GM10266 (cell line): Measurements from ENCODE around the gene FUBP3.
A peak's percentile ranks its signal among the peaks of the same experiment; 100 is the strongest.

Experiments used
- DNase-seq: peaks from one replicate; pipeline ENCODE4 v3.0.0; 2012; ENCODE audit errors: extremely low spot score
- TF ChIP-seq, protein P1 (sequence below): IDR thresholded peaks from 2 replicates; pipeline ENCODE4 v1.5.1; 2012; ENCODE audit warnings: mild to moderate bottlenecking, low read depth; ENCODE audit not compliant: control insufficient read depth, insufficient read depth; ENCODE audit errors: missing control alignments

FUBP3 gene

DNA sequence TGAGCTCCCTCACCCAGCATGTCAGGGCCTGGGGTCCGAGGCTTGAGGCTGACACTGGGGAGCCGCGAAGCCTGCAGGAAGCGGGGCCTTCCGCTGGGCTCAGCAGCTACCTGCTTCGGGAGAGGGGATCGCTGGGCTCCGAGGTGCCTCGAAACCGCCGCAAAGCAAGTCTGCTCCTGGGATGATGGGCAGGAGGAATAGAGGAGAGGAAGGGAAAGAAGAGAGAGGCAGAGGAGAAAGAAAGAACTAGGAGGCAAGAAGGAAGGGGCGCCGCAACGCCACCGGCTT, 83.5 kb downstream of the FUBP3 start:
- TF ChIP-seq, protein P1, sequence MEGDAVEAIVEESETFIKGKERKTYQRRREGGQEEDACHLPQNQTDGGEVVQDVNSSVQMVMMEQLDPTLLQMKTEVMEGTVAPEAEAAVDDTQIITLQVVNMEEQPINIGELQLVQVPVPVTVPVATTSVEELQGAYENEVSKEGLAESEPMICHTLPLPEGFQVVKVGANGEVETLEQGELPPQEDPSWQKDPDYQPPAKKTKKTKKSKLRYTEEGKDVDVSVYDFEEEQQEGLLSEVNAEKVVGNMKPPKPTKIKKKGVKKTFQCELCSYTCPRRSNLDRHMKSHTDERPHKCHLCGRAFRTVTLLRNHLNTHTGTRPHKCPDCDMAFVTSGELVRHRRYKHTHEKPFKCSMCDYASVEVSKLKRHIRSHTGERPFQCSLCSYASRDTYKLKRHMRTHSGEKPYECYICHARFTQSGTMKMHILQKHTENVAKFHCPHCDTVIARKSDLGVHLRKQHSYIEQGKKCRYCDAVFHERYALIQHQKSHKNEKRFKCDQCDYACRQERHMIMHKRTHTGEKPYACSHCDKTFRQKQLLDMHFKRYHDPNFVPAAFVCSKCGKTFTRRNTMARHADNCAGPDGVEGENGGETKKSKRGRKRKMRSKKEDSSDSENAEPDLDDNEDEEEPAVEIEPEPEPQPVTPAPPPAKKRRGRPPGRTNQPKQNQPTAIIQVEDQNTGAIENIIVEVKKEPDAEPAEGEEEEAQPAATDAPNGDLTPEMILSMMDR, result no peak
- no peak for DNase-seq

DNA sequence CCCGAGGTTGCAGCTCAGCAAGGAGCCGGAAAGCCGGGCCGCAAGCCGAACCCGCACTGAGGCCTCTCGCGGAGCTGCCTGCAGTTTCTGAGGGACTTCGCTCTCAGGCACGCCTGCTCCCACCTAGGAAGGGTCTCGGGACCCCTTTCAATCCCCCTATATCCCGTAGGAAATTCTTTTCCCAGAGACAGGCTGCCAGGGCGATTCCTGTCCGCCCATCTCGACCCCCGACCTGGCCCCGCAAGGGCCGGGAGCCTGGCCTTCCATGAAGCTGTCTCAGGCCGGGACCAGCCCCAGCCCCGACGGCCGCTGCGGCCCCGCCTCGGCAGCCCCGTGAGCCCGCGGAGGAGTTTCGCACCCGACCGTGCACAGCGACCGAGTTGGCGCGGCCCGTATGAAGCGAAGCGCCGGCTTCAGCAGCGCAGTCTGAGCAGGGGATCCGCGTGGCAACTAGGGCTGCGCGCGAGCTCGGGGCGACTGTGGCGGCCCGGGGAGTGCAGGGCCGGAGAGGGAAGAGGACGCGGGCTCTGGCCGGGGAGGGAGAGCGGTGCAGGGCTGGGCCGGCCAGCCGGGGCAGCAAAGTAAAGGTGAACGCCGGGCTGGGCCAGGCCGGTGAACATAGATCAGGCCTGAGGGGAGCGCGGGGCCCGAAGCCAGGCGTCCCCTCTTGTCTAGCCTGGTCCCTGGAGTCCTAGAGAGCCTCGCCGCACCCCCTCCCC, 84.0 kb downstream of the FUBP3 start:
- TF ChIP-seq, protein P1, result no peak
- no peak for DNase-seq

DNA sequence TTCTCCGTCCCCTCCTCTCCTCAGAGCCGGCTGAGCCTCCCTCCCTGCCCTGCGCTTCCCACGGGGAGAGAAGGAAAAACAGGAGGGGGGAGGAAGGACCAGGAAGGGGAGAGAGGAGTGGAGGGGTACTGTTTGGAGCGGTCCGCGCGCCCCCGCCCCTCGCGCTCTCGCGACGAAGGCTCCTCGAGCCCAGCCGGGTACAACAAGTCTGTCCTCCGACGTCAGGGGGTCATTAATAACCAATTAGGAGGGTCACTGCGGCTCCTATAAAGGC, 84.5 kb downstream of the FUBP3 start:
- TF ChIP-seq, protein P1, result no peak
- no peak for DNase-seq

DNA sequence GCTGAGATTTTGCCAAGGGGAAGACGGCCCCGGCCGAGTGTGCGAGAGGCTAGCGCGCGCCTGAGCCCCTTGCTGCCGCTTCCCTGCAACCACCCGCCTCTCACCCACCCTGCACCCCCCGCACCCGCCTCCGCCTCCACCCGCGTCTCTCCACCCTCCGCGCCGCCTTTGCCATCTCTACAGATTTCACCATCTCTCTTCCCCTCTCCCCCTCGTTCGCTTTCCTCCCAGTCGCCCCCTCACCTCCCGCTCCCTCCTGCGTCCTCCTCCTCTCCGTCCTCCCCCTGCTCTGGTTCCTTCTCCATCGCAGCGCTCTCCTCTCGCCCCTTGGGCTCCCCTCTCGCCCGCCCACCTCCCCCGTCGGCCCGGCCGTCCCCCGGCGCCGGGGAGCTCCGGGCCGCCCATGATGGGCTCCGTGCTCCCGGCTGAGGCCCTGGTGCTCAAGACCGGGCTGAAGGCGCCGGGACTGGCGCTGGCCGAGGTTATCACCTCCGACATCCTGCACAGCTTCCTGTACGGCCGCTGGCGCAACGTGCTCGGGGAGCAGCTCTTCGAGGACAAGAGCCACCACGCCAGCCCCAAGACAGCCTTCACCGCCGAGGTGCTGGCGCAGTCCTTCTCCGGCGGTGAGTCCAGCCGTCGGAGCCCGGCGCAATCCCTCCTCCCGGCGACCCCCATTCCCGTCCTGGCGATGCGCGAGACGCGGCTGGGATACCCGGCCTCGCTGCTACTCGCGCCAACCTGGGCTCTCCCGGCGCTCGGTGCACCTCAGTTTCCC, 85.1 kb downstream of the FUBP3 start, which contains the start of gene PRDM12:
Gene PRDM12, plus strand, starts transcription at position 344 of the 778 bp plus-strand sequence. Its CDS starts 60 bp downstream, at position 404.
- TF ChIP-seq, protein P1, result no peak
- no peak for DNase-seq

DNA sequence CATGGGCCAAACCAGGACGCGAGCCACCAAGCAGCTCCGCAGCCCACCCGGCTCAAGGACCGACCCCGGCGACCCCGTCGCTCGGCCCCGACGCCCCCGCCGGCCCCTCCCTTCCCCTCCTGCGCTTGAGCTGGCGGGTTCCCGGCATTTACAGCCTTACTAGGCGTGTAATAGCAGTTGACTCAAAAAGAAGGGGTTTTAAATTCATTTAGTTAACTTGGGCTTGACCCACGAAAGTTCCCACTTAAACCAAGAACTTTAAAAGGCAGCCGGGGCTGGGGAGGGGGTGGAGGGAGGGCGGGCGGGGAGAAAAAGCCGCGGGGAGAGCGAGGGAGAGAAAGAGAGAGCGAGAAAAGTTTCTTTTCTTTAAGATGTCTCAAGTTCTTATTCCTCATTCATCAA, 85.7 kb downstream of the FUBP3 start:
- no peak for DNase-seq

DNA sequence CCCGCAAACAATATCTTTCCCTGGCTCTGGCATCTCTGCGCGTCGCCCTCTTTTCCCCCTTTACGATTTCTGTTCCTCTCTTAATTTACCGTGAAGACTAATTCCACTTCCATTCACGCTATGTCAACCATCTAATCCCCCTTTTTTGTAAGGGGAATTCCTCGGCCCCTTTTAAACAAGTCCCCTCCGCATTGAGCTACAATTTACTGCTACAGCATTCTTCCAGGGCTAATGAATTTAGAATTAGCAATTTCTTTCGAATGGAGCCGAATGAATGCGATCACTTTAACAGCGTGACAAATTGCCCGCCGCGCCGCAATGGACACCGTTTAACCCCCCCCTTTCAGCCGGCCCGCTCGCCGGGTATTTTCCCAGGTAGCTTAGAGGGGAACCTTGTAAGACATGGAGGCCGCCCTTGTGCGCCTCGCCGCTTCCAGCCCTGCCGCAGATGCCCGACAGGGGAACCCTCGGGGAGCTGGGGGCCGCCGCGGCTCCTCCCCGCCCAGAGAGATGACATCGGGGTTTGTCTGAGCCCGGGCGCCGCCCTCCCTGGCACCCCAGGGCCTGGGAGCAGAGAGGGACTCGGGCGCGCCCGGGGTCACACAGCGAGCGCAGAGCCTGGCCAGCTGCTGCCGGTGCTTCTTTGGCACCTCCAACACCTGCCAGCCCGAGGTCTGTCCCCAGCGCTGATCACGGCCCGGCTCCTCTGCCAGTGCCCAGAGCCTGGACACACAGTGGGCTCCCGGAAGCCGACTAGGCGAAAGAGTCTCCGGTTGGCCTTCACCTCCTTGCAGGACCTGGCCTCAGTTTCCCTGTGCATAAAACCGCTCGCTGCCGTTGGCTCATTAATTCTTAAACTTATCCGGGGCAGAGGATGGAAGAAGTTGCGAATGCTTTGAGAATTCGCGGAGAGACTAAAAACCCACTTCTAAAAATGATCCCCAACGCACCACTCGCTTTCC, 86.3 kb downstream of the FUBP3 start:
- DNase-seq, result peak; percentile 52
- TF ChIP-seq, protein P1, result no peak

More for the DNA sequence above, 85.7 kb downstream of the FUBP3 start:
- TF ChIP-seq, protein P1, result no peak
